HEK293 (cell line): ENCODE data around the gene CADM4.

Experiments used
- CTCF ChIA-PET: fragments of 350-600 bp; formaldehyde crosslinking; extraction: SDS; loops from one replicate; lab custom pipeline; 2021; ENCODE audit warnings: antibody characterized with exemption; lab: Yijun Ruan, JAX
- POLR2A ChIA-PET: fragments of 300-600 bp; formaldehyde crosslinking; extraction: SDS; loops from one replicate; lab custom pipeline; 2020; ENCODE audit warnings: antibody characterized with exemption, inconsistent platforms; lab: Yijun Ruan, JAX
- H3K27ac ChIP-seq: fragments of 200-500 bp; sonication (Bioruptor generic); 2 replicates; pipeline ENCODE4 v1.5.1; 2014; ENCODE audit warnings: low read depth, low read length, control low read depth, inconsistent platforms; ENCODE audit errors: extremely low read depth
- H3K36me3 ChIP-seq, 2 experiments: fragments of 200-500 bp in 1 of 2; sonication (Bioruptor generic) in 1 of 2; 1 replicate in 1 of 2; 2 replicates in 1 of 2; pipeline ENCODE4 v1.5.1; 2014 to 2017; ENCODE audit warnings: inconsistent platforms in 2 of 2, low read length in 2 of 2; ENCODE audit not compliant: control insufficient read depth in 2 of 2, insufficient read depth in 1 of 2
- H3K4me1 ChIP-seq: fragments of 200-500 bp; sonication (Bioruptor generic); 2 replicates; pipeline ENCODE4 v1.5.1; 2014; ENCODE audit warnings: mild to moderate bottlenecking, low read length, inconsistent platforms; ENCODE audit not compliant: control insufficient read depth, insufficient read depth
- H3K4me3 ChIP-seq: 2 replicates; pipeline ENCODE4 v1.5.1; 2011; ENCODE audit warnings: low read depth, mild to moderate bottlenecking, control low read depth, low read length, moderate library complexity
- H3K9me3 ChIP-seq: fragments of 200-500 bp; sonication (Bioruptor generic); 2 replicates; pipeline ENCODE4 v1.5.1; 2014; ENCODE audit warnings: low read depth, low read length, inconsistent platforms; ENCODE audit not compliant: control insufficient read depth, insufficient read depth
- BCL11A ChIP-seq: fragments of 450-650 bp; formaldehyde crosslinking; IDR thresholded peaks from 2 replicates; pipeline ENCODE4 v1.5.1; 2016; ENCODE audit warnings: low read depth, missing biosample characterization, missing genetic modification characterization
- GLI2 ChIP-seq: fragments of 450-650 bp; formaldehyde crosslinking; IDR thresholded peaks from 2 replicates; pipeline ENCODE4; 2017; ENCODE audit warnings: missing biosample characterization, missing genetic modification characterization, low read depth, borderline replicate concordance
- GLIS1 ChIP-seq: fragments of 450-650 bp; formaldehyde crosslinking; IDR thresholded peaks from 2 replicates; pipeline ENCODE4 v1.5.1; 2016; ENCODE audit warnings: missing biosample characterization, missing genetic modification characterization
- KLF16 ChIP-seq: fragments of 450-650 bp; formaldehyde crosslinking; IDR thresholded peaks from 2 replicates; pipeline ENCODE4 v1.5.1; 2017; ENCODE audit warnings: missing biosample characterization, missing genetic modification characterization
- PRDM1 ChIP-seq: fragments of 450-650 bp; formaldehyde crosslinking; IDR thresholded peaks from 2 replicates; pipeline ENCODE4; 2016; ENCODE audit warnings: missing biosample characterization, missing genetic modification characterization
- ZBTB17 ChIP-seq: fragments of 450-650 bp; formaldehyde crosslinking; IDR thresholded peaks from 2 replicates; pipeline ENCODE4 v1.5.1; 2016; ENCODE audit warnings: missing biosample characterization, missing genetic modification characterization
- ZNF114 ChIP-seq: fragments of 450-650 bp; formaldehyde crosslinking; IDR thresholded peaks from 2 replicates; pipeline ENCODE4 v1.5.0; 2017; ENCODE audit warnings: missing biosample characterization, missing genetic modification characterization
- ZNF138 ChIP-seq: fragments of 450-650 bp; formaldehyde crosslinking; IDR thresholded peaks from 2 replicates; pipeline ENCODE4 v1.5.1; 2016; ENCODE audit warnings: missing biosample characterization, missing genetic modification characterization, borderline replicate concordance
- ZNF174 ChIP-seq: fragments of 450-650 bp; formaldehyde crosslinking; IDR thresholded peaks from 2 replicates; pipeline ENCODE4 v1.5.0; 2017; ENCODE audit warnings: missing biosample characterization, mild to moderate bottlenecking, missing genetic modification characterization
- ZNF37A ChIP-seq: fragments of 450-650 bp; IDR thresholded peaks from 2 replicates; pipeline ENCODE4 v1.5.1; 2018; ENCODE audit warnings: missing biosample characterization, missing genetic modification characterization
- ZNF473 ChIP-seq: fragments of 450-650 bp; formaldehyde crosslinking; IDR thresholded peaks from 2 replicates; pipeline ENCODE4 v1.5.1; 2017; ENCODE audit warnings: missing biosample characterization, missing genetic modification characterization
- ZNF501 ChIP-seq: fragments of 450-650 bp; formaldehyde crosslinking; IDR thresholded peaks from 2 replicates; pipeline ENCODE4 v1.5.1; 2016; ENCODE audit warnings: missing biosample characterization, missing genetic modification characterization
- ZNF529 ChIP-seq: fragments of 450-650 bp; formaldehyde crosslinking; IDR thresholded peaks from 2 replicates; pipeline ENCODE4 v1.5.1; 2017; ENCODE audit warnings: missing genetic modification characterization, missing biosample characterization; ENCODE audit not compliant: insufficient replicate concordance
- ZNF670 ChIP-seq: fragments of 450-650 bp; formaldehyde crosslinking; IDR thresholded peaks from 2 replicates; pipeline ENCODE4 v1.5.1; 2016; ENCODE audit warnings: missing biosample characterization, missing genetic modification characterization, low read depth
- TF ChIP-seq, protein P1 (sequence below): fragments of 450-650 bp; formaldehyde crosslinking; IDR thresholded peaks from 2 replicates; pipeline ENCODE4 v1.5.1; 2017; ENCODE audit warnings: missing biosample characterization, missing genetic modification characterization
- TF ChIP-seq, protein P2 (sequence below): IDR thresholded peaks from 2 replicates; pipeline ENCODE4 v1.6.1; 2011; ENCODE audit warnings: mild to moderate bottlenecking, low read depth, low read length, borderline replicate concordance
- TF ChIP-seq, protein P3 (sequence below): fragments of 450-650 bp; formaldehyde crosslinking; IDR thresholded peaks from 2 replicates; pipeline ENCODE4 v1.5.1; 2016; ENCODE audit warnings: missing biosample characterization, missing genetic modification characterization
- TF ChIP-seq, protein P4 (sequence below): fragments of 450-650 bp; formaldehyde crosslinking; IDR thresholded peaks from 2 replicates; pipeline ENCODE4 v1.5.1; 2016; ENCODE audit warnings: missing biosample characterization, missing genetic modification characterization
- TF ChIP-seq, protein P5 (sequence below): fragments of 450-650 bp; formaldehyde crosslinking; IDR thresholded peaks from 2 replicates; pipeline ENCODE4 v1.5.1; 2016; ENCODE audit warnings: missing biosample characterization, missing genetic modification characterization

The CADM4 gene

DNA sequence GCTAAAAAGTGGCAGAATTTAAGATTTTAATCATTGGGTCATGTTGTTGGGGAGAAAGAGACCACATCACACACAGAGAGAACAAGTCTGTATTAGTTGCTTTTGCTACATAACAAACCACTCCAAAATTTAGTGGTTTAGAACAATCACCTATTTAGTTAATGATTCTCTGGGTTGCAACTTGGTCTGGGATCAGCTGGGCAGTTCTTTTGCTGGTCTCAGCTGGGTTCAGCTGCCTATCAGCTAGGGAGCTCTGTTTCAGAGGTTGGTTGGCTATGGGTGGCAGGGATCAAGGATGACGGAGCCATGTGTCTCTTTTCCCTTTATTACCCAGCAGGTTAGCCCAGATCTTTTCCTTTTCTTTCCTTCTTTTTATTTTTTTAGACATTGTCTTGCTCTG lies 55.2 kb downstream of the CADM4 start:
- H3K4me1 ChIP-seq = no peaks in the 10 kb centered on the region
- ChIA-PET POLR2A (interaction anchor here (3.2 kb wide), 1 partner anchor 12 kb away, joined by 14 read pairs; the partner anchor contains the start of genes IRGQ and ZNF576), CTCF (interaction anchor here (0.6 to 4.5 kb wide), 4 partner anchors 10 to 225 kb away, joined by 3 to 39 read pairs (median 4); partner anchors contain the start of gene IRGQ)
- no peak for TF ChIP-seq ZNF473 (tag by site-specific recombination)
- TF ChIP-seq, protein P1, sequence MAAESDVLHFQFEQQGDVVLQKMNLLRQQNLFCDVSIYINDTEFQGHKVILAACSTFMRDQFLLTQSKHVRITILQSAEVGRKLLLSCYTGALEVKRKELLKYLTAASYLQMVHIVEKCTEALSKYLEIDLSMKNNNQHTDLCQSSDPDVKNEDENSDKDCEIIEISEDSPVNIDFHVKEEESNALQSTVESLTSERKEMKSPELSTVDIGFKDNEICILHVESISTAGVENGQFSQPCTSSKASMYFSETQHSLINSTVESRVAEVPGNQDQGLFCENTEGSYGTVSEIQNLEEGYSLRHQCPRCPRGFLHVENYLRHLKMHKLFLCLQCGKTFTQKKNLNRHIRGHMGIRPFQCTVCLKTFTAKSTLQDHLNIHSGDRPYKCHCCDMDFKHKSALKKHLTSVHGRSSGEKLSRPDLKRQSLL = 0 out of 2 replicates have a peak, but pooled peaks have one; percentile 35
- TF ChIP-seq BCL11A (tag by site-specific recombination) = no peak
- TF ChIP-seq ZNF138 (tag by site-specific recombination) = no peak
- no peak for TF ChIP-seq ZNF501 (tag by site-specific recombination)
- no peak for TF ChIP-seq ZNF670 (tag by site-specific recombination)
- TF ChIP-seq GLIS1 (tag by site-specific recombination) = no peak
- TF ChIP-seq, protein P2, sequence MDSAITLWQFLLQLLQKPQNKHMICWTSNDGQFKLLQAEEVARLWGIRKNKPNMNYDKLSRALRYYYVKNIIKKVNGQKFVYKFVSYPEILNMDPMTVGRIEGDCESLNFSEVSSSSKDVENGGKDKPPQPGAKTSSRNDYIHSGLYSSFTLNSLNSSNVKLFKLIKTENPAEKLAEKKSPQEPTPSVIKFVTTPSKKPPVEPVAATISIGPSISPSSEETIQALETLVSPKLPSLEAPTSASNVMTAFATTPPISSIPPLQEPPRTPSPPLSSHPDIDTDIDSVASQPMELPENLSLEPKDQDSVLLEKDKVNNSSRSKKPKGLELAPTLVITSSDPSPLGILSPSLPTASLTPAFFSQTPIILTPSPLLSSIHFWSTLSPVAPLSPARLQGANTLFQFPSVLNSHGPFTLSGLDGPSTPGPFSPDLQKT = no peak
- 0 out of 2 replicates have a peak, but pooled peaks have one; percentile 24 for TF ChIP-seq ZBTB17 (tag by site-specific recombination)
- no peak for TF ChIP-seq ZNF529 (tag by site-specific recombination)
- H3K4me3 ChIP-seq = no peak overlapping the region
- no peak overlapping the region; the same call in 1 of the 2 replicates for H3K27ac ChIP-seq
- peaks cover 9 to 26% of the 10 kb centered on the region in 2 experiments for H3K36me3 ChIP-seq
- H3K9me3 ChIP-seq = no peaks in the 10 kb centered on the region

DNA sequence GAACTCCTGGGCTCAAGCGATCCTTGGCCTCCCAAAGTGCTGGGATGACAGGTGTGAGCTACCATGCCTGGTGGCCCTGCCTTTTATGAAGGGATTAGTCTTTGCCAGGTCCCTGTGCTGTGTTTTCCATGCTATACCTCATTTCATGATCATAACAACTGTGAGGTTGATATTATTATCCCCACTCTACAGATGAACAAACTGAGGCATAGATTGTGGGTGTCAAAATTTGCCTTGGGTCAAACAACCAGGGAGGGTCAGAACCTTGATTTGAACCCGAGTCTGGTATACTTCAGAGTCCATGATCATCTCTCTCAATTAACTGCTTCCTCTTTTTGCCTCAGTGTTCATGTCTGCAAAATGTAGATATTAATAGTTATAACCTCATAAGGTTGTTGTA lies 57.2 kb downstream of the CADM4 start:
- CTCF ChIA-PET = interaction anchor here (1.4 to 4.5 kb wide), 2 partner anchors 12 to 27 kb away, joined by 4 to 39 read pairs; partner anchors contain the start of gene IRGQ
- Histone ChIP-seq H3K27ac (no peak overlapping the region), H3K4me3 (no peak overlapping the region)
- TF ChIP-seq, protein P3, sequence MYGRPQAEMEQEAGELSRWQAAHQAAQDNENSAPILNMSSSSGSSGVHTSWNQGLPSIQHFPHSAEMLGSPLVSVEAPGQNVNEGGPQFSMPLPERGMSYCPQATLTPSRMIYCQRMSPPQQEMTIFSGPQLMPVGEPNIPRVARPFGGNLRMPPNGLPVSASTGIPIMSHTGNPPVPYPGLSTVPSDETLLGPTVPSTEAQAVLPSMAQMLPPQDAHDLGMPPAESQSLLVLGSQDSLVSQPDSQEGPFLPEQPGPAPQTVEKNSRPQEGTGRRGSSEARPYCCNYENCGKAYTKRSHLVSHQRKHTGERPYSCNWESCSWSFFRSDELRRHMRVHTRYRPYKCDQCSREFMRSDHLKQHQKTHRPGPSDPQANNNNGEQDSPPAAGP (tag by site-specific recombination) = no peak
- TF ChIP-seq, protein P4, sequence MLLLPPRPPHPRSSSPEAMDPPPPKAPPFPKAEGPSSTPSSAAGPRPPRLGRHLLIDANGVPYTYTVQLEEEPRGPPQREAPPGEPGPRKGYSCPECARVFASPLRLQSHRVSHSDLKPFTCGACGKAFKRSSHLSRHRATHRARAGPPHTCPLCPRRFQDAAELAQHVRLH = 0 out of 2 replicates have a peak, but pooled peaks have one; percentile 61
- TF ChIP-seq, all 188 proteins: peak for 1
- no peaks in the 10 kb centered on the region for H3K4me1 ChIP-seq
- no peaks in the 10 kb centered on the region for H3K9me3 ChIP-seq
- POLR2A ChIA-PET = interaction anchor here (0.7 kb wide), 1 partner anchor 73 kb away, joined by 4 read pairs; no protein-coding TSS in a partner anchor
- H3K36me3 ChIP-seq = peaks cover 5 to 13% of the 10 kb centered on the region in 2 experiments

DNA sequence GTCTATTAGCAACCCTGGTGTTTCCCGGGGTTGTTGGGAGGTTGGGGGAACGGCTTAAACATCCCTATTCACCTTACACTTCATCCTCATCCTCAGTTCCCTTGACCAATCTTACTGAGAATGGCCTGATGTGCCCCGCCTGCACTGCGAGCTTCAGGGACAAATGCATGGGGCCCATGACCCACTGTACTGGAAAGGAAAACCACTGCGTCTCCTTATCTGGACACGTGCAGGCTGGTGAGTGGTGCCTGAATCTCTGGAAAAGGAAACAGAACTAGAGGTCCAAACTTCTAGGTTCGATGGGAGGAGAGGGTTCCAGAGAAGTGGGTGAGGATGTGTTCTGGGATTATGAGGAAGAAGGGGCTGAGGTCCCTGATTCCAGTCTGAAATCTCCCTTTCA lies 58.2 kb downstream of the CADM4 start:
- ChIA-PET CTCF (interaction anchor here (0.5 to 4.5 kb wide), 5 partner anchors 13 to 87 kb away, joined by 4 to 39 read pairs (median 8); partner anchors contain the start of gene IRGQ), POLR2A (no interaction called here)
- no peak overlapping the region for H3K4me3 ChIP-seq

DNA sequence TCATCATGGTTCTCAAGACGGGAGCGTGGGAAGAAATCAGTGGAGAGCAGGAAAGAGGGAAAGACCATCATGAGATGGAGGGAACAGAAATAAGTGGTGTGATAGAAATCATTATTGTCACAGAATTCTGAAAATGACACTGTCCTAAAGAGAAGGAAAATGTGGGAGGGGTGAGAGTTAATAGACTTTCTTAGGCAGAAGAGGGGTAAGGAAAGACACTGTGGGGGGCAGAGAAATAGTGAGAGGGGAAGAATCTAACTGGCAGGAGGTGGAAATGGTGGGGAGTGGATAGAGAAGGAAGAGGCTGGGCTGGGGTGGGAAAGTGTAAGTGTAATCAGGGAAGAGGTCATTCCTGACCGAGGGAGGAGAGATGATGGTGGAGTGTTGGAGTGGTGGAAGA lies 60.9 kb downstream of the CADM4 start:
- Histone ChIP-seq H3K36me3 (peaks cover under 1 to 6% of the 10 kb centered on the region in 2 experiments; a peak in 2 of 3 replicates), H3K4me1 (peaks cover 12% of the 10 kb centered on the region), H3K9me3 (no peaks in the 10 kb centered on the region), H3K4me3 (no peak overlapping the region), H3K27ac (no peak overlapping the region)
- ChIA-PET POLR2A (interaction anchor here (1.9 kb wide), 1 partner anchor 17 kb away, joined by 7 read pairs; the partner anchor contains the start of genes IRGQ and ZNF576), CTCF (interaction anchor here (4.2 kb wide), 1 partner anchor 16 kb away, joined by 22 read pairs; the partner anchor contains the start of gene IRGQ)
- TF ChIP-seq GLI2 (tag by site-specific recombination) (no peak), KLF16 (tag by site-specific recombination) (no peak), GLIS1 (tag by site-specific recombination) (0 out of 2 replicates have a peak, but pooled peaks have one; percentile 27), ZNF174 (tag by site-specific recombination) (no peak)
- TF ChIP-seq, protein P5, sequence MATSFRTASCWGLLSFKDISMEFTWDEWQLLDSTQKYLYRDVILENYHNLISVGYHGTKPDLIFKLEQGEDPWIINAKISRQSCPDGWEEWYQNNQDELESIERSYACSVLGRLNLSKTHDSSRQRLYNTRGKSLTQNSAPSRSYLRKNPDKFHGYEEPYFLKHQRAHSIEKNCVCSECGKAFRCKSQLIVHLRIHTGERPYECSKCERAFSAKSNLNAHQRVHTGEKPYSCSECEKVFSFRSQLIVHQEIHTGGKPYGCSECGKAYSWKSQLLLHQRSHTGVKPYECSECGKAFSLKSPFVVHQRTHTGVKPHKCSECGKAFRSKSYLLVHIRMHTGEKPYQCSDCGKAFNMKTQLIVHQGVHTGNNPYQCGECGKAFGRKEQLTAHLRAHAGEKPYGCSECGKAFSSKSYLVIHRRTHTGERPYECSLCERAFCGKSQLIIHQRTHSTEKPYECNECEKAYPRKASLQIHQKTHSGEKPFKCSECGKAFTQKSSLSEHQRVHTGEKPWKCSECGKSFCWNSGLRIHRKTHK (tag by site-specific recombination) = no peak

More for the DNA sequence above, 58.2 kb downstream of the CADM4 start:
- Histone ChIP-seq H3K36me3 (peaks cover 3% of the 10 kb centered on the region in 2 experiments), H3K9me3 (no peaks in the 10 kb centered on the region), H3K4me1 (no peaks in the 10 kb centered on the region), H3K27ac (no peak overlapping the region)
- TF ChIP-seq ZNF37A (tag by site-specific recombination) = no peak
- no peak for TF ChIP-seq PRDM1
- TF ChIP-seq ZNF114 (tag by site-specific recombination) = no peak
